Activated CD8-positive, alpha-beta memory T cell treated with anti-CD3 and anti-CD28 coated beads for 48 hours (primary cell): Measurements from ENCODE around the gene MAD1L1.
A peak's percentile ranks its signal among the peaks of the same experiment; 100 is the strongest.

Experiments used
- DNase-seq, 3 experiments: peaks; one replicate each; pipeline ENCODE4 v3.0.0-alpha.2; 2020; ENCODE audit warnings: low read depth in 2 of 3, low spot score in 2 of 3

MAD1L1 gene

GRCh38 chr7:1945558-1945957, 287.2 kb downstream of the MAD1L1 start:
- DNase-seq = no peak

- no peak for DNase-seq
Observed at GRCh38 chr7:1944619-1945210, 288.0 kb downstream of the MAD1L1 start.

- DNase-seq = no peak
Observed at GRCh38 chr7:1943933-1944618, 288.7 kb downstream of the MAD1L1 start.

GRCh38 chr7:1943326-1943725, 289.4 kb downstream of the MAD1L1 start:
- no peak for DNase-seq

- no peak for DNase-seq
Observed at GRCh38 chr7:1942941-1943289, 289.8 kb downstream of the MAD1L1 start.

GRCh38 chr7:1942243-1942940, 290.4 kb downstream of the MAD1L1 start:
- no peak for DNase-seq

GRCh38 chr7:1941464-1942242, 291.1 kb downstream of the MAD1L1 start:
- DNase-seq = no peak

GRCh38 chr7:1940863-1941262, 291.9 kb downstream of the MAD1L1 start:
- DNase-seq = no peak

- DNase-seq = peak; percentile 56 to 81 (median 70)
Observed at GRCh38 chr7:1940402-1940786, 292.4 kb downstream of the MAD1L1 start.

GRCh38 chr7:1939434-1940401, 293.0 kb downstream of the MAD1L1 start:
- no peak for DNase-seq

- DNase-seq = no peak
Observed at GRCh38 chr7:1938788-1939433, 293.8 kb downstream of the MAD1L1 start.

GRCh38 chr7:1937252-1937605, 295.5 kb downstream of the MAD1L1 start:
- DNase-seq = no peak

GRCh38 chr7:1936531-1937251, 296.1 kb downstream of the MAD1L1 start:
- DNase-seq = no peak

- no peak for DNase-seq
Observed at GRCh38 chr7:1936006-1936310, 296.8 kb downstream of the MAD1L1 start.

- DNase-seq = no peak
Observed at GRCh38 chr7:1935176-1936005, 297.4 kb downstream of the MAD1L1 start.

- no peak for DNase-seq
Observed at GRCh38 chr7:1934756-1935155, 298.0 kb downstream of the MAD1L1 start.

- DNase-seq = no peak
Observed at GRCh38 chr7:1934017-1934416, 298.7 kb downstream of the MAD1L1 start.

- DNase-seq = no peak
Observed at GRCh38 chr7:1933066-1933750, 299.5 kb downstream of the MAD1L1 start.
